Mesothelial cell of epicardium (in vitro differentiated cells): ENCODE measurements around the gene SCGB2A2. TPM values are rescaled to one million over a fixed set of nuclear protein-coding genes. Genes with fewer than 3 reads are reported as not detected.

Experiments
- DNase-seq, 2 experiments: peaks; one replicate each; pipeline ENCODE4 v3.0.0; 2021; ENCODE audit warnings: low spot score in 2 of 2; ENCODE audit not compliant: unreplicated experiment in 2 of 2
- H3K27ac Mint-ChIP-seq: 2 replicates; pipeline ENCODE4 v1.8.0; 2021; ENCODE audit warnings: mixed read lengths
- H3K27me3 Mint-ChIP-seq: 2 replicates; pipeline ENCODE4 v1.8.0; 2021; ENCODE audit warnings: low read depth, mixed read lengths
- H3K36me3 Mint-ChIP-seq: 2 replicates; pipeline ENCODE4 v1.8.0; 2021; ENCODE audit warnings: mixed read lengths
- H3K4me1 Mint-ChIP-seq: 2 replicates; pipeline ENCODE4 v1.8.0; 2021; ENCODE audit warnings: mixed read lengths
- H3K4me3 Mint-ChIP-seq: 2 replicates; pipeline ENCODE4 v1.8.0; 2021; ENCODE audit warnings: mild to moderate bottlenecking, moderate library complexity, mixed read lengths
- H3K9me3 Mint-ChIP-seq: 2 replicates; pipeline ENCODE4 v1.8.0; 2021; ENCODE audit warnings: mixed read lengths
- CTCF ChIP-seq: fragments of 200-600 bp; sonication (generic); IDR thresholded peaks from one replicate; pipeline ENCODE4 v1.5.0; 2021; ENCODE audit warnings: antibody characterized with exemption; ENCODE audit not compliant: unreplicated experiment
- total RNA-seq: library from RNA; stranded (reverse); gene quantifications from 3 replicates; pipeline ENCODE4 v1.2.1, GENCODE V29; 2021

The SCGB2A2 gene
- total RNA-seq, 1 donor from 2014 or later = not detected

GRCh38 chr11:62267050-62267449 lies 2.9 kb upstream of the SCGB2A2 start:
- H3K27ac Mint-ChIP-seq = no peak overlapping the region
- H3K36me3 Mint-ChIP-seq = no peaks in the 10 kb centered on the region
- no peaks in the 10 kb centered on the region for H3K9me3 Mint-ChIP-seq
- H3K4me3 Mint-ChIP-seq = no peak overlapping the region
- H3K4me1 Mint-ChIP-seq = no peaks in the 10 kb centered on the region
- no peak for DNase-seq
- H3K27me3 Mint-ChIP-seq = peaks cover 55% of the 10 kb centered on the region
- TF ChIP-seq CTCF = no peak

- no peaks in the 10 kb centered on the region for H3K36me3 Mint-ChIP-seq
- H3K27me3 Mint-ChIP-seq = peaks cover 56% of the 10 kb centered on the region
- H3K4me1 Mint-ChIP-seq = no peaks in the 10 kb centered on the region
- no peak for DNase-seq
- TF ChIP-seq CTCF = no peak
- H3K9me3 Mint-ChIP-seq = no peaks in the 10 kb centered on the region
- H3K27ac Mint-ChIP-seq = no peak overlapping the region
- H3K4me3 Mint-ChIP-seq = no peak overlapping the region
These were observed 2.4 kb upstream of the SCGB2A2 start for GRCh38 chr11:62267576-62267975.

GRCh38 chr11:62273284-62273683 lies 3.3 kb downstream of the SCGB2A2 start:
- H3K9me3 Mint-ChIP-seq = peaks cover 3% of the 10 kb centered on the region
- H3K27ac Mint-ChIP-seq = no peak overlapping the region
- H3K4me1 Mint-ChIP-seq = no peaks in the 10 kb centered on the region
- TF ChIP-seq CTCF = no peak
- peaks cover 16% of the 10 kb centered on the region for H3K27me3 Mint-ChIP-seq
- no peak for DNase-seq
- no peaks in the 10 kb centered on the region for H3K36me3 Mint-ChIP-seq
- no peak overlapping the region for H3K4me3 Mint-ChIP-seq

- no peak for DNase-seq
These were observed 3.9 kb downstream of the SCGB2A2 start for GRCh38 chr11:62273789-62274275.

GRCh38 chr11:62280452-62280851 lies 10.5 kb downstream of the SCGB2A2 start:
- peaks cover 2% of the 10 kb centered on the region for H3K36me3 Mint-ChIP-seq
- peaks cover 13% of the 10 kb centered on the region for H3K9me3 Mint-ChIP-seq
- H3K27me3 Mint-ChIP-seq = no peaks in the 10 kb centered on the region
- no peaks in the 10 kb centered on the region for H3K4me1 Mint-ChIP-seq
- no peak for TF ChIP-seq CTCF
- H3K27ac Mint-ChIP-seq = no peak overlapping the region
- DNase-seq = no peak
- no peak overlapping the region for H3K4me3 Mint-ChIP-seq

More at GRCh38 chr11:62273789-62274275, 3.9 kb downstream of the SCGB2A2 start:
- H3K4me3 Mint-ChIP-seq = no peak overlapping the region
- peaks cover 3% of the 10 kb centered on the region for H3K9me3 Mint-ChIP-seq
- H3K27ac Mint-ChIP-seq = no peak overlapping the region
- H3K36me3 Mint-ChIP-seq = no peaks in the 10 kb centered on the region
- TF ChIP-seq CTCF = no peak
- peaks cover 12% of the 10 kb centered on the region for H3K27me3 Mint-ChIP-seq
- no peaks in the 10 kb centered on the region for H3K4me1 Mint-ChIP-seq

- H3K27ac Mint-ChIP-seq = no peak overlapping the region
- H3K4me1 Mint-ChIP-seq = no peaks in the 10 kb centered on the region
- no peaks in the 10 kb centered on the region for H3K36me3 Mint-ChIP-seq
- peak in 1 of 2 experiments; percentile 66 for DNase-seq
- peaks cover 16% of the 10 kb centered on the region for H3K27me3 Mint-ChIP-seq
- H3K9me3 Mint-ChIP-seq = no peaks in the 10 kb centered on the region
- TF ChIP-seq CTCF = no peak
- no peak overlapping the region for H3K4me3 Mint-ChIP-seq
These were observed 25.5 kb downstream of the SCGB2A2 start for GRCh38 chr11:62295504-62295903.
